K562 (cell line): ENCODE results near the gene KCND3. TPM values are rescaled to one million over a fixed set of nuclear protein-coding genes. Genes with fewer than 3 reads are reported as not detected.
A peak's percentile ranks its signal among the peaks of the same experiment; 100 is the strongest.

Source experiments
- ATAC-seq: fragments of 200-7000 bp; cut with Tn5 transposase; 3 replicates; pipeline ENCODE4 v1.9.1; 2020; ENCODE audit warnings: moderate library complexity
- BruUV-seq: library from RNA; stranded (reverse); fragments of 400-500 nt; replicated peaks from 2 replicates; lab custom pipeline; 2021; lab: Mats Ljungman, UMichigan
- CTCF ChIA-PET: fragments of 300-600 bp; formaldehyde crosslinking; extraction: SDS; loops from one replicate; lab custom pipeline; 2021; ENCODE audit warnings: low intra/inter-chr PET ratio; lab: Yijun Ruan, JAX
- POLR2A ChIA-PET: fragments of 300-600, 350-650 bp; sonication (Branson Sonifier 250); formaldehyde crosslinking; extraction: SDS; loops from one replicate; lab custom pipeline; 2021; ENCODE audit warnings: antibody characterized with exemption, inconsistent platforms; lab: Yijun Ruan, JAX
- DNase-seq, 4 experiments: peaks; one replicate each; pipeline versions ENCODE4 v3.0.0 to v3.0.0-alpha.2; 2011 to 2018; ENCODE audit warnings: low spot score in 3 of 4, mixed read lengths in 3 of 4; ENCODE audit errors: extremely low read depth in 1 of 4
- FAIRE-seq: peaks from 2 replicates; lab custom pipeline; 2011; peaks lifted over from hg19 to GRCh38; lab: Jason Lieb, UNC
- H2AFZ ChIP-seq: 2 replicates; pipeline ENCODE4 v1.6.0; 2011; ENCODE audit warnings: low read depth, low read length, control low read depth, inconsistent platforms
- H3K27ac ChIP-seq: fragments of 200-600 bp; 3 replicates; pipeline ENCODE4 v1.8.0; 2011; ENCODE audit warnings: low read depth, mild to moderate bottlenecking, control low read depth, inconsistent platforms, low read length, moderate library complexity, mixed read lengths; ENCODE audit errors: extremely low read depth
- H3K27me3 ChIP-seq, 2 experiments: fragments of 300-600 bp in 1 of 2; 2 replicates in 1 of 2; 3 replicates in 1 of 2; pipeline versions ENCODE4 v1.6.0 to v1.8.0; 2011; ENCODE audit warnings: inconsistent platforms in 2 of 2, low read length in 2 of 2, mild to moderate bottlenecking in 1 of 2, mixed read lengths in 1 of 2, moderate library complexity in 1 of 2; ENCODE audit not compliant: control insufficient read depth in 2 of 2, insufficient read depth in 2 of 2
- H3K36me3 ChIP-seq: fragments of 300-600 bp; 3 replicates; pipeline ENCODE4 v1.8.0; 2011; ENCODE audit warnings: mild to moderate bottlenecking, low read length, inconsistent platforms; ENCODE audit not compliant: control insufficient read depth, insufficient read depth
- H3K4me1 ChIP-seq, 2 experiments: fragments of 200-600 bp in 1 of 2; replicated peaks in 1 of 2; 2 replicates in 1 of 2; 3 replicates in 1 of 2; pipeline versions ENCODE4 v1.5.1 to v1.8.0; 2011; ENCODE audit warnings: inconsistent platforms in 2 of 2, low read length in 2 of 2, mild to moderate bottlenecking in 1 of 2, mixed read lengths in 1 of 2, moderate library complexity in 1 of 2; ENCODE audit not compliant: control insufficient read depth in 2 of 2, insufficient read depth in 2 of 2
- H3K4me2 ChIP-seq: 2 replicates; pipeline ENCODE4 v1.6.1; 2011; ENCODE audit warnings: low read length, control low read depth, inconsistent platforms, mixed read lengths; ENCODE audit not compliant: insufficient read depth
- H3K4me3 ChIP-seq: fragments of 200-600 bp; sonication (generic), shearing (Covaris generic); 2 replicates; pipeline ENCODE4 v1.5.1; 2016; ENCODE audit warnings: control low read depth, inconsistent platforms
- H3K79me2 ChIP-seq: fragments of 200-600 bp; 3 replicates; pipeline ENCODE4 v1.8.0; 2011; ENCODE audit warnings: low read length, inconsistent platforms; ENCODE audit not compliant: control insufficient read depth, insufficient read depth
- H3K9ac ChIP-seq, 2 experiments: 2 replicates each; pipeline versions ENCODE4 v1.6.0 to v1.6.1; 2011; ENCODE audit warnings: low read depth in 2 of 2, low read length in 2 of 2, control low read depth in 1 of 2, inconsistent platforms in 1 of 2, mild to moderate bottlenecking in 1 of 2, mixed read lengths in 1 of 2; ENCODE audit not compliant: insufficient read depth in 1 of 2
- H3K9me1 ChIP-seq: one replicate; pipeline ENCODE4 v1.6.0; 2011; ENCODE audit warnings: inconsistent platforms, mild to moderate bottlenecking, low read length, moderate library complexity; ENCODE audit not compliant: control insufficient read depth, insufficient read depth
- H3K9me3 ChIP-seq: replicated peaks from 2 replicates; pipeline ENCODE4 v1.5.1; 2011; ENCODE audit warnings: low read depth, low read length, inconsistent platforms; ENCODE audit not compliant: control insufficient read depth, insufficient read depth
- H4K20me1 ChIP-seq: replicated peaks from 2 replicates; pipeline ENCODE4 v1.6.1; 2011; ENCODE audit warnings: low read length, inconsistent platforms, mixed read lengths; ENCODE audit not compliant: control insufficient read depth, insufficient read depth
- C11orf30 ChIP-seq: fragments of 450-650 bp; IDR thresholded peaks from 2 replicates; pipeline ENCODE4 v1.6.1; 2016; ENCODE audit warnings: low read depth, mild to moderate bottlenecking
- CREB3L1 ChIP-seq: fragments of 450-650 bp; IDR thresholded peaks from 2 replicates; pipeline ENCODE4 v1.6.1; 2014; ENCODE audit warnings: low read depth, mild to moderate bottlenecking, moderate library complexity, borderline replicate concordance
- CTCF ChIP-seq, 3 experiments: IDR thresholded peaks in 2 of 3; conservative IDR thresholded peaks in 1 of 3; 2 replicates each; pipeline ENCODE4 v1.5.1; 2011 to 2012; ENCODE audit warnings: low read length in 3 of 3, mild to moderate bottlenecking in 3 of 3, control low read depth in 2 of 3, improper control_type of control experiment in 1 of 3, inconsistent platforms in 1 of 3, low read depth in 1 of 3, mixed read lengths in 1 of 3, moderate library complexity in 1 of 3; ENCODE audit not compliant: insufficient read depth in 2 of 3
- DIDO1 ChIP-seq: fragments of 450-650 bp; IDR thresholded peaks from 2 replicates; pipeline ENCODE4 v1.6.1; 2016; ENCODE audit warnings: low read depth, missing biosample characterization, missing genetic modification characterization
- HOMEZ ChIP-seq: fragments of 250-450 bp; sonication (Bioruptor Pico); IDR thresholded peaks from 2 replicates; pipeline ENCODE4 v1.4.0; 2020; ENCODE audit warnings: mild to moderate bottlenecking, moderate library complexity
- L3MBTL2 ChIP-seq: fragments of 450-650 bp; IDR thresholded peaks from 2 replicates; pipeline ENCODE4 v1.6.1; 2016; ENCODE audit warnings: mild to moderate bottlenecking, moderate library complexity
- PCBP2 ChIP-seq: fragments of 200-400 bp; formaldehyde crosslinking; IDR thresholded peaks from 2 replicates; pipeline ENCODE4 v1.6.1; 2018; ENCODE audit warnings: low read length, low read depth, mild to moderate bottlenecking, moderate library complexity; ENCODE audit not compliant: poor library complexity, severe bottlenecking
- RCOR1 ChIP-seq, 2 experiments: IDR thresholded peaks; 2 replicates each; pipeline ENCODE4 v1.6.1; 2012; ENCODE audit warnings: low read depth in 2 of 2, low read length in 2 of 2, borderline replicate concordance in 1 of 2, improper control_type of control experiment in 1 of 2
- SMARCB1 ChIP-seq: IDR thresholded peaks from 2 replicates; pipeline ENCODE4 v1.6.1; 2011; ENCODE audit warnings: improper control_type of control experiment, low read depth; ENCODE audit not compliant: insufficient read length
- SOX6 ChIP-seq: fragments of 450-650 bp; IDR thresholded peaks from 2 replicates; pipeline ENCODE4 v1.6.1; 2014; ENCODE audit warnings: mild to moderate bottlenecking
- SRSF7 ChIP-seq: fragments of 200-400 bp; formaldehyde crosslinking; optimal IDR thresholded peaks from 2 replicates; pipeline ENCODE3; 2017; ENCODE audit warnings: mild to moderate bottlenecking, low read depth, low read length
- TEAD1 ChIP-seq, 2 experiments: fragments of 450-650 bp in 1 of 2; sonication (generic) in 1 of 2; formaldehyde crosslinking; IDR thresholded peaks; 2 replicates each; pipeline versions ENCODE4 v1.4.0 to v1.8.0; 2020 to 2022; ENCODE audit warnings: mild to moderate bottlenecking in 2 of 2, missing genetic modification reagents in 1 of 2
- ZBTB7A ChIP-seq: IDR thresholded peaks from 2 replicates; pipeline ENCODE4 v1.6.1; 2011; ENCODE audit warnings: low read depth, mild to moderate bottlenecking, low read length, moderate library complexity, borderline replicate concordance; ENCODE audit not compliant: control insufficient read depth
- ZSCAN29 ChIP-seq: fragments of 450-650 bp; IDR thresholded peaks from 2 replicates; pipeline ENCODE4 v1.6.1; 2017
- WGBS: fragments of 100-300 bp; shearing (Covaris generic); methylation state at CpG from one replicate; pipeline ENCODE4 v1.1.6; 2016; ENCODE audit warnings: low coverage, mixed read lengths; ENCODE audit not compliant: insufficient coverage; ENCODE audit errors: missing lambda C conversion rate; 5-methylcytosine and 5-hydroxymethylcytosine counted together
- in situ Hi-C: fragments of 300-500 bp; cut with MboI; formaldehyde crosslinking; loops from 4 replicates; pipeline ENCODE4 v1.15.0; 2018; ENCODE audit warnings: inconsistent platforms, mixed read lengths
- intact Hi-C: fragments of 100-400 bp; cut with micrococcal nuclease; formaldehyde crosslinking; loops from 2 replicates; pipeline ENCODE4 v1.14.2; 2022
- polyA plus RNA-seq, 8 experiments: library from polyadenylated mRNA; depleted of rRNA in 4 of 8; stranded (reverse) in 5 of 8; unstranded in 3 of 8; fragments of >200 nt; fragmentation: Nextera tagmentation in 2 of 8; fragmentation: Illumina TruSeq in 1 of 8; extraction: Ambion mirVana in 2 of 8; extraction: Trizol in 1 of 8; gene quantifications; 2 replicates each; pipeline versions ENCODE4 v1.2.1 to v1.2.3, GENCODE V29; 2011 to 2014; ENCODE audit warnings: inconsistent platforms in 1 of 8, missing spikeins in 1 of 8
- total RNA-seq, 7 experiments: library from RNA; depleted of rRNA in 6 of 7; stranded (reverse); fragments of >200 nt in 6 of 7; fragmentation: Illumina TruSeq in 2 of 7; extraction: Trizol in 2 of 7; gene quantifications; 2 replicates each; pipeline versions ENCODE4 v1.2.1 to v1.2.3, GENCODE V29; 2011 to 2021; ENCODE audit warnings: low replicate concordance in 1 of 7

The KCND3 gene
- total and polyA plus RNA-seq, 9 of the 15 experiments (the other 6 are each of a cell fraction or from before 2014, with no cell fraction given) = not detected

GRCh38 chr1:111755331-111756123 is 233.9 kb downstream of the KCND3 start, which contains the start of gene DDX20 (continued):
- TF ChIP-seq HOMEZ (CRISPR knock-in tag) = no peak; the same call in 1 of the 2 replicates
- TF ChIP-seq SOX6 = peak; percentile 77

- no peaks in the 10 kb centered on the region for H3K9me1 ChIP-seq
- DNase-seq (peak; percentile 56 to 66 (median 57)), FAIRE-seq (no peak), ATAC-seq (peak; percentile 39)
- peaks cover 29% of the 10 kb centered on the region for H3K36me3 ChIP-seq
- H3K4me3 ChIP-seq = peak overlapping the region; percentile 87
- ChIA-PET CTCF (interaction anchor here (0.7 to 1.8 kb wide), 4 partner anchors 37 to 531 kb away, joined by 3 to 32 read pairs (median 6); no protein-coding TSS in a partner anchor), POLR2A (interaction anchor here (0.6 to 3.3 kb wide), 5 partner anchors 9 to 555 kb away, joined by 3 to 43 read pairs (median 4); no protein-coding TSS in a partner anchor)
- H3K79me2 ChIP-seq = peaks cover 32% of the 10 kb centered on the region
- intact Hi-C loops = loop anchor here (1.0 kb wide), 1 partner anchor 40 kb away; no protein-coding TSS in a partner anchor
- H3K4me2 ChIP-seq = peak overlapping the region; percentile 91
- no peaks in the 10 kb centered on the region for H3K9me3 ChIP-seq
- TSS peak; percentile 85 for BruUV-seq
- peak overlapping the region; percentile 78 for H3K27ac ChIP-seq
- under 1% methylated on average over 12 of the region's 12 CpGs for WGBS
- peak overlapping the region; percentile 99 for H2AFZ ChIP-seq
- in situ Hi-C loops = loop anchor here (5.0 kb wide), 1 partner anchor 273 kb away; no protein-coding TSS in a partner anchor
- peak overlapping the region; percentile 91 to 97 for H3K9ac ChIP-seq
- no peaks in the 10 kb centered on the region for H4K20me1 ChIP-seq
- H3K27me3 ChIP-seq = peaks cover 0 to 2% of the 10 kb centered on the region in 2 experiments; a peak in 2 of 5 replicates
- peaks cover 9 to 15% of the 10 kb centered on the region in 2 experiments for H3K4me1 ChIP-seq
- peak; percentile 12; the same call in 1 of the 2 replicates for TF ChIP-seq DIDO1 (tag)
- TF ChIP-seq ZSCAN29 = no peak
- no peak for TF ChIP-seq CREB3L1
- peak in 1 of 2 experiments; percentile 92; a peak in 2 of 4 replicates for TF ChIP-seq RCOR1 (IDR thresholded peaks at IDR 0.05; ENCODE audit: borderline replicate concordance in 1 of 2, low read depth in 2 of 2, low read length in 2 of 2)
- TF ChIP-seq SMARCB1 = no peak
- no peak for TF ChIP-seq ZBTB7A
- TF ChIP-seq L3MBTL2 = no peak
- no peak for TF ChIP-seq SRSF7
- no peak for TF ChIP-seq PCBP2
- 0 out of 4 replicates have a peak, but pooled peaks of 1 of the 2 experiments have one; percentile 15 for TF ChIP-seq TEAD1 (CRISPR knock-in tag; IDR thresholded peaks at IDR 0.05)
- TF ChIP-seq C11orf30 = no peak
- TF ChIP-seq CTCF (IDR thresholded peaks at IDR 0.05 in 2 of 3, conservative IDR thresholded peaks at IDR 0.05 in 1 of 3; ENCODE audit: insufficient read depth in 2 of 3, low read depth in 1 of 3, low read length in 3 of 3) = no peak
Observed at GRCh38 chr1:111754984-111755330, 234.5 kb downstream of the KCND3 start.
